Measurements from ENCODE around the gene ILDR2. TPM values are rescaled to one million over a fixed set of nuclear protein-coding genes. Genes with fewer than 3 reads are reported as not detected.

ILDR2 gene, protein sequence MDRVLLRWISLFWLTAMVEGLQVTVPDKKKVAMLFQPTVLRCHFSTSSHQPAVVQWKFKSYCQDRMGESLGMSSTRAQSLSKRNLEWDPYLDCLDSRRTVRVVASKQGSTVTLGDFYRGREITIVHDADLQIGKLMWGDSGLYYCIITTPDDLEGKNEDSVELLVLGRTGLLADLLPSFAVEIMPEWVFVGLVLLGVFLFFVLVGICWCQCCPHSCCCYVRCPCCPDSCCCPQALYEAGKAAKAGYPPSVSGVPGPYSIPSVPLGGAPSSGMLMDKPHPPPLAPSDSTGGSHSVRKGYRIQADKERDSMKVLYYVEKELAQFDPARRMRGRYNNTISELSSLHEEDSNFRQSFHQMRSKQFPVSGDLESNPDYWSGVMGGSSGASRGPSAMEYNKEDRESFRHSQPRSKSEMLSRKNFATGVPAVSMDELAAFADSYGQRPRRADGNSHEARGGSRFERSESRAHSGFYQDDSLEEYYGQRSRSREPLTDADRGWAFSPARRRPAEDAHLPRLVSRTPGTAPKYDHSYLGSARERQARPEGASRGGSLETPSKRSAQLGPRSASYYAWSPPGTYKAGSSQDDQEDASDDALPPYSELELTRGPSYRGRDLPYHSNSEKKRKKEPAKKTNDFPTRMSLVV
- under 0.01 and 0.14 TPM in 2 replicates for total RNA-seq

GRCh38 chr1:166975361-166976129 lies at the start of gene ILDR2:
ILDR2 (minus strand) TSS chr1:166975540; CDS start chr1:166975268, 272 bp downstream.

GRCh38 chr1:166988974-166989515 lies 13.7 kb upstream of the ILDR2 start, which contains the start of gene MAEL:
MAEL (plus strand) TSS chr1:166989280; CDS start chr1:166989353, 73 bp downstream.

GRCh38 chr1:166875734-166876539 lies 99.4 kb downstream of the ILDR2 start, which contains the start of gene TADA1:
TADA1 (minus strand) TSS chr1:166876264; CDS start chr1:166876233, 31 bp downstream.

Small RNA genes lying within 50 kb of the gene (small RNA-seq; reads per million reads assigned to genes)
- gene RNA5SP65 (ENCODE audit: low replicate concordance) = 1.6 reads per million, percentile 62 among the genes with 10 or more reads in this experiment

Other genes with a start within 250 kb of the ILDR2 start
- gene POGK, start 136.1 kb downstream of the ILDR2 start, total RNA-seq = 25.4 and 35.5 TPM in 2 replicates
- gene TADA1, start 99.3 kb downstream of the ILDR2 start, total RNA-seq = 9.6 and 12.5 TPM in 2 replicates
- gene MAEL, start 13.7 kb upstream of the ILDR2 start, total RNA-seq = 33.9 and 79.9 TPM in 2 replicates
- not detected in 2 replicates for gene GPA33, start 114.8 kb upstream of the ILDR2 start, total RNA-seq
- gene STYXL2, start 118.5 kb upstream of the ILDR2 start, total RNA-seq = not detected in 2 replicates
- 7.2 and 9.2 TPM in 2 replicates for gene POU2F1, start 245.3 kb upstream of the ILDR2 start, total RNA-seq